ENCODE results near the gene C2CD4B. TPM values are rescaled to one million over a fixed set of nuclear protein-coding genes. Genes with fewer than 3 reads are reported as not detected.

Gene C2CD4B
- total RNA-seq, 6 experiments from 2014 or later: not detected

DNA sequence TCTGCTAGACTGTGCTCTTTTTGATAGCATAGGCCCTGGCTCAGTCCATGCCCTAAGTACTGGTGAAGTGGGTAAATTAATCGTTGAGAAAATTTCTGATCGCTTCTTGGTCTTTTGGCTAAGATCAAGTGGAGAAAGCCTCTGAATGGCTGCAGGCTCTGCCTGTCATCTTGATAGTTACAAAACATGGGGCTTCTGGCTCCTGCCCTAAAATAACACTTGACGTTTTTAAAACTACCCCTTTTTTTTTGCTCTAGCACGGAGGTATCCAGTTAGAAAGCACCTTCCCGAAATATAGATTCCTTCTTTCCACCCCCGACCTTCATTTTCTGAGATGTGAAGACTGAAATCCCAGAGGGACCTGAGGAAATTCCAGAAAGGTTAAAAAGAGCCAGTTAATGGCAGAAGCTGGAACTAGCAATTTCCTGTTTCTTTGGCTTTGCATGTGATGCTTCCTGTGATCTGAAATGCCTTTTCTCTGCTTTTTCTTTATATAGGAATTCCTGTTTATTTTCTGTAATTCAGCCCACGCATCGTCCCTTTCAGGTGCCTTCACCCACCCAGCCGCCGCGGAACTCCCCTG lies 799 bp upstream of the C2CD4B start:
- H3K27ac Mint-ChIP-seq: no peak overlapping the region
- H3K27me3 Mint-ChIP-seq (ENCODE audit: insufficient read depth): peaks cover 50% of the 10 kb centered on the region
- H3K4me3 Mint-ChIP-seq: no peak overlapping the region
- H3K9me3 Mint-ChIP-seq: no peaks in the 10 kb centered on the region
- H3K4me1 Mint-ChIP-seq (ENCODE audit: low read depth): 0 out of 2 replicates have a peak, but pooled peaks cover 5% of the 10 kb centered on the region
- H3K36me3 Mint-ChIP-seq (ENCODE audit: low read depth): no peaks in the 10 kb centered on the region
- DNase-seq: no peak
- TF ChIP-seq, protein P1, sequence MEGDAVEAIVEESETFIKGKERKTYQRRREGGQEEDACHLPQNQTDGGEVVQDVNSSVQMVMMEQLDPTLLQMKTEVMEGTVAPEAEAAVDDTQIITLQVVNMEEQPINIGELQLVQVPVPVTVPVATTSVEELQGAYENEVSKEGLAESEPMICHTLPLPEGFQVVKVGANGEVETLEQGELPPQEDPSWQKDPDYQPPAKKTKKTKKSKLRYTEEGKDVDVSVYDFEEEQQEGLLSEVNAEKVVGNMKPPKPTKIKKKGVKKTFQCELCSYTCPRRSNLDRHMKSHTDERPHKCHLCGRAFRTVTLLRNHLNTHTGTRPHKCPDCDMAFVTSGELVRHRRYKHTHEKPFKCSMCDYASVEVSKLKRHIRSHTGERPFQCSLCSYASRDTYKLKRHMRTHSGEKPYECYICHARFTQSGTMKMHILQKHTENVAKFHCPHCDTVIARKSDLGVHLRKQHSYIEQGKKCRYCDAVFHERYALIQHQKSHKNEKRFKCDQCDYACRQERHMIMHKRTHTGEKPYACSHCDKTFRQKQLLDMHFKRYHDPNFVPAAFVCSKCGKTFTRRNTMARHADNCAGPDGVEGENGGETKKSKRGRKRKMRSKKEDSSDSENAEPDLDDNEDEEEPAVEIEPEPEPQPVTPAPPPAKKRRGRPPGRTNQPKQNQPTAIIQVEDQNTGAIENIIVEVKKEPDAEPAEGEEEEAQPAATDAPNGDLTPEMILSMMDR (IDR thresholded peaks at IDR 0.05): no peak

DNA sequence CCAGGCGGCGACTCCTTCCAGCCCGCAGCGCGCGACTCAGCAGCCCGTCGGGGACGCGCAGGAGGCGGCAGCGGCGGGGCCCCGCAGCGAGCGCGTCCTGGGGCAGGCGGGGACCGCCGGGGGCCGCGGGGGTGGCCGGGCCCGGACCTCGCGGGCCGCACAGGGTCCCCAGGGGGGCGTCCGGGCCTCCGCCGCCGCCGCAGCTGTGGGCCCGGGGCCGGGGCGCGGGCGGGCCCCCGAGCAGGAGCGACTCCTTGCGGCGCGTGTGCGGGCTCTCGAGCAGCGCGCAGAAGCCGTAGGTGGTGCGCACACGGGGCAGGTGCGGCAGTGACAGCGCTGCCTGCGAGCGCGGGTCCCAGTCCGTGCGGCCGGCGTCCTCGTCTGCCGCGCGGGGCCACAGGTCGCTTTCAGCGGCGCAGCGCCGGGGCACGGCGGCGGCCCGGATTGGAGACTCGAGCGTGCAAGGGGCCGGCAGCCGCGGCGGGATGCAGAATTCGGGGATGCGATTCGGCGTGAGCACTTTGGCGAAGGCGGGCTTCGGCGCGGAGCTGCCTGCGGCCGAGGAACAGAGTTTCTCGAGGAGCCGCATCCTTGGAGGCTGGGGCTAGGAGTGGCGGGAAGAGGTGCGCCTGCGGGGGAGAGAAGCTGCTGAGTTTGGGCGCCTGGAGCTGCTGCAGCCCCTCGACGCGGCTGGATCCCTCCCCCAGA lies 535 bp downstream of the C2CD4B start:
- Mint-ChIP-seq H3K27ac (no peak overlapping the region), H3K36me3 (ENCODE audit: low read depth) (no peaks in the 10 kb centered on the region), H3K9me3 (no peaks in the 10 kb centered on the region), H3K27me3 (ENCODE audit: insufficient read depth) (peaks cover 55% of the 10 kb centered on the region), H3K4me1 (ENCODE audit: low read depth) (0 out of 2 replicates have a peak, but pooled peaks cover 5% of the 10 kb centered on the region), H3K4me3 (no peak overlapping the region)
- TF ChIP-seq, protein P1 (IDR thresholded peaks at IDR 0.05): no peak
- DNase-seq: no peak

DNA sequence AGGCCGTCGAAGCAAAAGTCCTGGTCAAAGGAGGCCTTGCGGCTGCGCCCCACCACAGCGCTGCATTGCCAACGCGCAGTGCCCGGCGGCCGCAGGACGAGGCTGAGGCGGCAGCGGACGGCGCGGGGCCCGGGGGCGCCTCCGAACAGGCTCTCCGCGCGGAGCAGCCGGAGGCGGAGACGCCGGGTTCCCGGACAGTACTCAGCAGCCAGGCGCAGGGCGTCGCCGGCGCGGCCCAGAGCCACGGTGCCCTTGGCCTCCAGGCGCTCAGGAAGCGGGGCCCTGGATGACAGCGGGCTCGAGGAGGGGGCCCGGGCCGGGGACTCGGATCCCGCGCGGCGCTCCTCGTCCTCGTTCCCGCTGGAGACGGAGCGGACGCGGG lies 1.1 kb downstream of the C2CD4B start:
- H3K27ac Mint-ChIP-seq: no peak overlapping the region
- no peak for DNase-seq
- H3K27me3 Mint-ChIP-seq (ENCODE audit: insufficient read depth): peaks cover 53% of the 10 kb centered on the region
- TF ChIP-seq, protein P1 (IDR thresholded peaks at IDR 0.05): no peak
- no peaks in the 10 kb centered on the region for H3K9me3 Mint-ChIP-seq
- no peaks in the 10 kb centered on the region for H3K36me3 Mint-ChIP-seq (ENCODE audit: low read depth)
- 0 out of 2 replicates have a peak, but pooled peaks cover 5% of the 10 kb centered on the region for H3K4me1 Mint-ChIP-seq (ENCODE audit: low read depth)
- H3K4me3 Mint-ChIP-seq: no peak overlapping the region

GRCh38 chr15:62163397-62164013 lies 1.6 kb downstream of the C2CD4B start:
- Mint-ChIP-seq H3K36me3 (ENCODE audit: low read depth) (no peaks in the 10 kb centered on the region), H3K9me3 (no peaks in the 10 kb centered on the region), H3K4me3 (no peak overlapping the region), H3K27me3 (ENCODE audit: insufficient read depth) (peaks cover 48% of the 10 kb centered on the region), H3K27ac (no peak overlapping the region), H3K4me1 (ENCODE audit: low read depth) (0 out of 2 replicates have a peak, but pooled peaks cover 5% of the 10 kb centered on the region)
- TF ChIP-seq, protein P1 (IDR thresholded peaks at IDR 0.05): no peak
- DNase-seq: no peak

- TF ChIP-seq, protein P1 (IDR thresholded peaks at IDR 0.05): no peak
- no peak for DNase-seq
- no peaks in the 10 kb centered on the region for H3K36me3 Mint-ChIP-seq (ENCODE audit: low read depth)
- no peaks in the 10 kb centered on the region for H3K4me1 Mint-ChIP-seq (ENCODE audit: low read depth)
- peaks cover 5% of the 10 kb centered on the region; the same call in 1 of the 2 replicates for H3K9me3 Mint-ChIP-seq
- H3K4me3 Mint-ChIP-seq: no peak overlapping the region
- no peak overlapping the region for H3K27ac Mint-ChIP-seq
- H3K27me3 Mint-ChIP-seq (ENCODE audit: insufficient read depth): peaks cover 23% of the 10 kb centered on the region
These were observed 11.9 kb downstream of the C2CD4B start for GRCh38 chr15:62153228-62153627.

Data from HFFc6 (cell line).